Measurements from ENCODE around the gene NDUFB11.
A peak's percentile ranks its signal among the peaks of the same experiment; 100 is the strongest.

The NDUFB11 gene

GRCh38 chrX:47144626-47145394 is at the start of gene NDUFB11, which contains the start of gene RBM10:
Gene NDUFB11 (minus strand): TSS chrX:47144702. CDS start chrX:47144679, 23 bp downstream.
Gene RBM10 (plus strand): TSS chrX:47145221. CDS start chrX:47147482, 2,261 bp downstream.
- Mint-ChIP-seq H3K9me3 (no peaks in the 10 kb centered on the region), H3K36me3 (peaks cover 77% of the 10 kb centered on the region), H3K4me3 (peak within 1 kb of the TSS; percentile 98), H3K27ac (peak within 1 kb of the TSS; percentile 100), H3K4me1 (peaks cover 38% of the 10 kb centered on the region)
- DNase-seq (ENCODE audit: low spot score in 2 of 2), result peak; percentile 64 to 90
- peak; percentile 95 for ATAC-seq

DNA sequence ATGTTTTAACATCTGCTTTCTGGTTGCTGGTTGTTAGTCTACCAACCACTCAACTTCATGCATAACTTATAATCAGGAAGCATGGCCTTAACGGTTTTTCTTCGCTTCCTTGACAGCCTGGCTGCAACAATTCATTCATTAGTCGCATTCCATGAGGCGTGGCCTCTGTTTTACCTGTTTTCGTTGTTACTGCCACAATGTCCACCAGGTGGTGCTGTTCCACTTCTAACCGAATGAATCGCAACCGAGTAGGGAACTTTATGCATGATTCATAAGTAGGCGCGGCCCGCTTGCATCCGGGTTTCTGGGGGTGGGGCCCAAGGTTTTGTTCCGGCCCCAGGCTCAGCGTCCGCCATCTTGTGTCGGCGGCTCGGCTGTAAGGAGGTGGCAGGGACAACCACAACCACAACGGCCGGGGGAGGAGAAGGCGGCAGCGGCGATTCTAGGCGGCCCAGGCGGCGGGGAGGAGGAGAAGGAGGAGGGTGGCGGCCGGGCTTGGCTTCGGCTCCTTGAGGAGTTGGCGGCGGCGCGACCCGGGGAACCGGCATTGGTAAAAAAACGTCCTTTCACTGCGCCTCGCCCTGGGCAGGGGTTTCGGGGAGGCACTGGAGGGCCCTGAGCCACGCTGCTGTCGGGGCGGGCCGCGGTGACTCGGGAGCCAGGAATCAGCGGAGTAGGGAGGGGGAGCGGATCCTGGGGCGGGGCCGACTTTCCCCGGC is 49.1 kb upstream of the NDUFB11 start, which contains the start of gene UBA1:
TSS of gene UBA1 (plus strand) at position 355 of the 719 bp plus-strand sequence. CDS start 4,974 bp downstream, outside the sequence.
- Mint-ChIP-seq H3K36me3 (peaks cover 50% of the 10 kb centered on the region), H3K9me3 (no peaks in the 10 kb centered on the region), H3K4me1 (peaks cover 55% of the 10 kb centered on the region), H3K4me3 (peak within 1 kb of the TSS; percentile 97), H3K27ac (peak within 1 kb of the TSS; percentile 97)
- ATAC-seq (peak; percentile 81), DNase-seq (ENCODE audit: low spot score in 2 of 2) (peak; percentile 74 to 92)

GRCh38 chrX:47191806-47192401 is 47.4 kb upstream of the NDUFB11 start:
- peaks cover 53% of the 10 kb centered on the region for H3K4me1 Mint-ChIP-seq
- no peak for ATAC-seq
- no peak for DNase-seq (ENCODE audit: low spot score in 2 of 2)
- peak overlapping the region; percentile 97 for H3K4me3 Mint-ChIP-seq
- no peaks in the 10 kb centered on the region for H3K9me3 Mint-ChIP-seq
- peak overlapping the region; percentile 99 for H3K27ac Mint-ChIP-seq
- H3K36me3 Mint-ChIP-seq, result peaks cover 42% of the 10 kb centered on the region

- DNase-seq (ENCODE audit: low spot score in 2 of 2) (peak; percentile 14 to 65), ATAC-seq (peak; percentile 33)
- H3K36me3 Mint-ChIP-seq, result peaks cover 42% of the 10 kb centered on the region
- H3K27ac Mint-ChIP-seq, result peak overlapping the region; percentile 99
- H3K4me3 Mint-ChIP-seq, result peak overlapping the region; percentile 97
- H3K4me1 Mint-ChIP-seq, result peaks cover 47% of the 10 kb centered on the region
- H3K9me3 Mint-ChIP-seq, result no peaks in the 10 kb centered on the region
Measured at GRCh38 chrX:47191331-47191730, 46.8 kb upstream of the NDUFB11 start.

DNA sequence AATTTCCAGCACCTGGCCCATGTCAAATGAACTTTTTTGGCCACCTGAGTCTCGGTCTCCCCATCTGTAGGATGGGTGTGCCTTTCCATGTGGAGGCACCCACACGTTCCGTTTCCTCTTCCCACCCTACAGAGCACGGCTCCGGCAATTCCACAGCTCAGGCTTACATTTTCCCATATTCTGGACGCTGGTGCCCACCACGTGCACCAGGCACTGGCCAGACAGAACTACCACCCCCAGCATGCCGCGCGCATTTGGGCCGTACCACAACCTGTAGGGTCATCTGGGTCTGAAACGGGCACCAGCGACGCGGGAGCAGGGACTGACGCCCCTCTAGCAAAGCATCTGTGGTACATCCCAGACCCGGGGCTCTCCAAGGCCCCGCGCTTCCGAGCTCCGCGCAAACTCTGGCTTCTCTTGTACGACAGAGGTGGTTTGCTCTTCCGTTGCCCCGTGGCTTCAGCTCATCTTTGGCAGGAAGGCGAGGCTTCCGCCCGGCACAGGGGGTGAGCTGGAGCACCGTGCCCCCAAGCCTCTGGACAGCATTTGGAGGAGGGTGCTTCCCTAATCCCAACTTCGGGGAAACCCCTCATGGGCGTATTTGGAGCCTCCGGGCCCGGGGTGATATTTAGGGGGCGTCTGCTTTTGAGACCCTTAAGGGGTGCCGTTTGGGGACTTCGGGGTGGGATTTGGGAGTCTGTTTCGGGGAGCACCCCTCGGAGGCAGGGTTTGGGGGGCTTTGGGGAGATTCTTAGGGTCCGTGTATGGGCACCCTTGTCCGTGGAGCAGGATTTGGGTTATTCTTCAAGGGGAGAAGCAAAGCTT is 46.2 kb upstream of the NDUFB11 start:
- Mint-ChIP-seq H3K9me3 (no peaks in the 10 kb centered on the region), H3K4me3 (peak overlapping the region; percentile 97), H3K36me3 (peaks cover 42% of the 10 kb centered on the region), H3K4me1 (peaks cover 40% of the 10 kb centered on the region), H3K27ac (peak overlapping the region; percentile 99)
- DNase-seq (ENCODE audit: low spot score in 2 of 2) (peak; percentile 57 to 85), ATAC-seq (peak; percentile 90)

GRCh38 chrX:47189906-47190305 is 45.4 kb upstream of the NDUFB11 start:
- no peak for ATAC-seq
- H3K4me3 Mint-ChIP-seq, result no peak overlapping the region
- H3K27ac Mint-ChIP-seq, result no peak overlapping the region
- DNase-seq (ENCODE audit: low spot score in 2 of 2), result no peak
- H3K4me1 Mint-ChIP-seq, result peaks cover 34% of the 10 kb centered on the region
- H3K9me3 Mint-ChIP-seq, result no peaks in the 10 kb centered on the region
- peaks cover 44% of the 10 kb centered on the region for H3K36me3 Mint-ChIP-seq

DNA sequence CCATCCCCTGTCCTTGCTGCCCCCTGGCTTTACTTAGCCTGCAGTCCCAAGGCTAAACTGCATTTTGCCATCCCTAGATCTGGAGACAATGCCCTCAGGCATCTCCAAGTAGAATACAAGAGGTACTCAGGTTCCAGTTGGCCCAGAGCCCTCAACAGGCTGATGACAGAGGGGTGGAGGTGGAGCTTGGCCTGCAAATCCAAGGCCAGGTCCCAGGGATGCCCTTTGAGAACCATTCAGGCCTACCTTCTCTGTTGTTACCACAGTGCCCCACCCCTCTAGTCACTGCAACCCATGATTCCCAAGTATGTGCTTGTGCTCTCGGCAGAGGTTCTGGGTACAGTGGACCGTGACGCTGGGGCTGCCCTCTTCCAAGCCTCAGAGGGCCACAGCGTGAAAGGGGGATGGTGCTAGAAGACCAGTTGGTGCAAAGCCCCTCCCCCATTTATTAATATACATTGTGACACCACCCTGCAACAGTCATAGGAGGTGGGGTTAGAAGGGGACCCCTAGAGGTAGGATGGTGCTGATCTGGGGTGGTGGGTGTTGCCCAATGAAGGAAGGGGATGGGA is 42.7 kb upstream of the NDUFB11 start:
- Mint-ChIP-seq H3K36me3 (peaks cover 51% of the 10 kb centered on the region), H3K4me1 (peaks cover 16% of the 10 kb centered on the region), H3K27ac (no peak overlapping the region), H3K4me3 (no peak overlapping the region), H3K9me3 (no peaks in the 10 kb centered on the region)
- DNase-seq (ENCODE audit: low spot score in 2 of 2), result no peak
- ATAC-seq, result no peak

GRCh38 chrX:47186096-47186740 is 41.7 kb upstream of the NDUFB11 start:
- Mint-ChIP-seq H3K27ac (no peak overlapping the region), H3K9me3 (no peaks in the 10 kb centered on the region), H3K4me1 (peaks cover 16% of the 10 kb centered on the region), H3K36me3 (peaks cover 52% of the 10 kb centered on the region), H3K4me3 (no peak overlapping the region)
- DNase-seq (ENCODE audit: low spot score in 2 of 2) (no peak), ATAC-seq (no peak)

DNA sequence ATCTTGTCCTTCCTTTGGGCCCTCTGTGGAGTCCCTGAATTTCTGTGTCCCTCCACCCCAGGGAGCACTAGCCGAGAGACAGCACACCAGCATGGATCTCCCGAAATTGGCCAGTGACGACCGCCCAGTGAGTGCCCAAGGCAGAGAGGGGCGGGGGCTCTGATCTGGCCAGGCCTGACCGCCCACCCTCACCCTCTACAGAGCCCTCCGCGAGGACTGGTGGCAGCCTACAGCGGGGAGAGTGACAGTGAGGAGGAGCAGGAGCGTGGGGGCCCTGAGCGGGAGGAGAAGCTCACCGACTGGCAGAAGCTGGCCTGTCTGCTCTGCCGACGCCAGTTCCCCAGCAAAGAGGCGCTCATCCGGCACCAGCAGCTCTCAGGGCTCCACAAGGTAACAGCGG is 40.7 kb upstream of the NDUFB11 start:
- Mint-ChIP-seq H3K4me1 (peaks cover 8% of the 10 kb centered on the region), H3K4me3 (no peak overlapping the region), H3K36me3 (peaks cover 45% of the 10 kb centered on the region), H3K27ac (no peak overlapping the region), H3K9me3 (no peaks in the 10 kb centered on the region)
- ATAC-seq (no peak), DNase-seq (ENCODE audit: low spot score in 2 of 2) (no peak)

GRCh38 chrX:47184486-47184885 is 40.0 kb upstream of the NDUFB11 start:
- ATAC-seq (no peak), DNase-seq (ENCODE audit: low spot score in 2 of 2) (no peak)
- Mint-ChIP-seq H3K4me3 (no peak overlapping the region), H3K36me3 (peaks cover 49% of the 10 kb centered on the region), H3K9me3 (no peaks in the 10 kb centered on the region), H3K4me1 (peaks cover 8% of the 10 kb centered on the region), H3K27ac (no peak overlapping the region)

- peak overlapping the region; percentile 20 for H3K27ac Mint-ChIP-seq
- no peak for DNase-seq (ENCODE audit: low spot score in 2 of 2)
- ATAC-seq, result no peak
- H3K9me3 Mint-ChIP-seq, result no peaks in the 10 kb centered on the region
- H3K4me1 Mint-ChIP-seq, result peaks cover 5% of the 10 kb centered on the region
- peaks cover 67% of the 10 kb centered on the region for H3K36me3 Mint-ChIP-seq
- H3K4me3 Mint-ChIP-seq, result no peak overlapping the region
Measured at GRCh38 chrX:47182106-47182700, 37.7 kb upstream of the NDUFB11 start.

DNA sequence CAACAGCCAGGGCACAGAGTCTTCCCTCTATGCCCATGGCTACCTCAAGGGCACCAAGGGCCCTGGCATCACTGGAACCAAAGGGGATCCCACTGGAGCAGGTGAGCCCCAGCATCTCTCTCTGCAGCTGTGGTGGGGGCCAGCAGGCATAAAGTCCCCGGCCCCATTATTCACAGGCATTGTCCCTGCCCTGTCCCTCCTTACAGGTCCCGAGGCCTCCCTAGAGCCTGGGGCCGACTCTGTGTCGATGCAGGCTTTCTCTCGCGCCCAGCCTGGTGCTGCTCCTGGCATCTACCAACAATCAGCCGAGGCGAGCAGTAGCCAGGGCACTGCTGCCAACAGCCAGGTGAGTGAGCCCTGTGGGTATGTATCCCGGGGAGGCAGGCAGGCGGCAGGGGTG is 36.8 kb upstream of the NDUFB11 start:
- peaks cover 11% of the 10 kb centered on the region for H3K4me1 Mint-ChIP-seq
- peaks cover 69% of the 10 kb centered on the region for H3K36me3 Mint-ChIP-seq
- peak overlapping the region; percentile 20 for H3K27ac Mint-ChIP-seq
- DNase-seq (ENCODE audit: low spot score in 2 of 2) (no peak), ATAC-seq (no peak)
- no peak overlapping the region for H3K4me3 Mint-ChIP-seq
- H3K9me3 Mint-ChIP-seq, result no peaks in the 10 kb centered on the region

- ATAC-seq (no peak), DNase-seq (ENCODE audit: low spot score in 2 of 2) (no peak)
- no peak overlapping the region for H3K27ac Mint-ChIP-seq
- peaks cover 14% of the 10 kb centered on the region for H3K4me1 Mint-ChIP-seq
- H3K9me3 Mint-ChIP-seq, result no peaks in the 10 kb centered on the region
- peaks cover 69% of the 10 kb centered on the region for H3K36me3 Mint-ChIP-seq
- no peak overlapping the region for H3K4me3 Mint-ChIP-seq
Measured at GRCh38 chrX:47180346-47180745, 35.8 kb upstream of the NDUFB11 start.

- DNase-seq (ENCODE audit: low spot score in 2 of 2) (no peak), ATAC-seq (no peak)
- Mint-ChIP-seq H3K9me3 (no peaks in the 10 kb centered on the region), H3K36me3 (peaks cover 72% of the 10 kb centered on the region), H3K27ac (no peak overlapping the region), H3K4me3 (no peak overlapping the region), H3K4me1 (peaks cover 14% of the 10 kb centered on the region)
Measured at GRCh38 chrX:47179928-47180255, 35.4 kb upstream of the NDUFB11 start.

All from stimulated activated effector memory CD8-positive, alpha-beta T cell treated with anti-CD3 and anti-CD28 coated beads, Interleukin-12 subunit alpha, Interleukin-12 subunit beta, amount 100 ng/mL, for 72 hours (primary cell).